Measurements from ENCODE around the gene ADD3.

GRCh38 chr10:110103921-110104461 lies 96.2 kb downstream of the ADD3 start:
- TF ChIP-seq CTCF (IDR thresholded peaks at IDR 0.05; ENCODE audit: borderline replicate concordance, extremely low read depth, low read length, poor library complexity, severe bottlenecking) (no peak), EZH2 (IDR thresholded peaks at IDR 0.05; ENCODE audit: borderline replicate concordance, low read depth, low read length, severe bottlenecking) (no peak)

Measured in DND-41 (cell line).